Measurements from ENCODE around the gene DOP1B.

- TF ChIP-seq CTCF (conservative IDR thresholded peaks at IDR 0.05) (no peak), EZH2 (IDR thresholded peaks at IDR 0.05; ENCODE audit: low read depth) (no peak)
Observed at GRCh38 chr21:36162631-36163030, 6.0 kb downstream of the DOP1B start.

All from PC-9 (cell line).